HCT116 (cell line): ENCODE data around the gene PTH2.

Source experiments
- CEBPB ChIP-seq: IDR thresholded peaks from 2 replicates; pipeline ENCODE4 v1.6.1; 2012; ENCODE audit warnings: low read depth
- SP1 ChIP-seq: IDR thresholded peaks from 2 replicates; pipeline ENCODE4 v1.6.1; 2012; ENCODE audit warnings: low read depth
- TF ChIP-seq, protein P1 (sequence below): IDR thresholded peaks from 2 replicates; pipeline ENCODE4 v1.6.1; 2011; ENCODE audit warnings: mild to moderate bottlenecking, low read length, moderate library complexity; ENCODE audit not compliant: insufficient replicate concordance; ENCODE audit errors: extremely low read depth

DNA sequence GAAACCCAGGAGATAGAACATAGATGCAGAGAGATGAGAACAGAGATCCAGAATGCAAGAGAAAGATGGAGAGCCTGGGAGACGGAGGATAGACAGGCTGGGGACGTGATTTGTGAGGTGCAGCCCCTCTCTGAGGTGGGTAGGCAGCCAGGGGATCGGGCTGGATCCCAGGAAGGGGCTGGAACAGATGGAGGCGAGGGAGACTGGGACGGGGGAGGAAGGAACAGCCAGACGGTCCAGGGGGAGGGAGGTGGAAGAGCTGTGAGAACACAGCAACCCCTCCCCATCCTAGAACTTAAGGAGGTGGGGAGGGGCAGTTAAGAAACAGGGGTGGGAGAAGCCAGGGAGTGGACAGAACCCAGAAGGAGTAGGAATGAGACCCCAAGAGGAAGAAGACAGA lies 15.0 kb upstream of the PTH2 start:
- TF ChIP-seq SP1 = no peak
- TF ChIP-seq CEBPB = no peak
- TF ChIP-seq, protein P1, sequence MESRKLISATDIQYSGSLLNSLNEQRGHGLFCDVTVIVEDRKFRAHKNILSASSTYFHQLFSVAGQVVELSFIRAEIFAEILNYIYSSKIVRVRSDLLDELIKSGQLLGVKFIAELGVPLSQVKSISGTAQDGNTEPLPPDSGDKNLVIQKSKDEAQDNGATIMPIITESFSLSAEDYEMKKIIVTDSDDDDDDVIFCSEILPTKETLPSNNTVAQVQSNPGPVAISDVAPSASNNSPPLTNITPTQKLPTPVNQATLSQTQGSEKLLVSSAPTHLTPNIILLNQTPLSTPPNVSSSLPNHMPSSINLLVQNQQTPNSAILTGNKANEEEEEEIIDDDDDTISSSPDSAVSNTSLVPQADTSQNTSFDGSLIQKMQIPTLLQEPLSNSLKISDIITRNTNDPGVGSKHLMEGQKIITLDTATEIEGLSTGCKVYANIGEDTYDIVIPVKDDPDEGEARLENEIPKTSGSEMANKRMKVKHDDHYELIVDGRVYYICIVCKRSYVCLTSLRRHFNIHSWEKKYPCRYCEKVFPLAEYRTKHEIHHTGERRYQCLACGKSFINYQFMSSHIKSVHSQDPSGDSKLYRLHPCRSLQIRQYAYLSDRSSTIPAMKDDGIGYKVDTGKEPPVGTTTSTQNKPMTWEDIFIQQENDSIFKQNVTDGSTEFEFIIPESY = no peak
